Stromal cell of bone marrow (primary cell): ENCODE data around the gene PTH1R.

Experiments
- DNase-seq: peaks from one replicate; pipeline ENCODE4 v3.0.0-alpha.2; 2012; ENCODE audit warnings: low read depth

The PTH1R gene

DNA sequence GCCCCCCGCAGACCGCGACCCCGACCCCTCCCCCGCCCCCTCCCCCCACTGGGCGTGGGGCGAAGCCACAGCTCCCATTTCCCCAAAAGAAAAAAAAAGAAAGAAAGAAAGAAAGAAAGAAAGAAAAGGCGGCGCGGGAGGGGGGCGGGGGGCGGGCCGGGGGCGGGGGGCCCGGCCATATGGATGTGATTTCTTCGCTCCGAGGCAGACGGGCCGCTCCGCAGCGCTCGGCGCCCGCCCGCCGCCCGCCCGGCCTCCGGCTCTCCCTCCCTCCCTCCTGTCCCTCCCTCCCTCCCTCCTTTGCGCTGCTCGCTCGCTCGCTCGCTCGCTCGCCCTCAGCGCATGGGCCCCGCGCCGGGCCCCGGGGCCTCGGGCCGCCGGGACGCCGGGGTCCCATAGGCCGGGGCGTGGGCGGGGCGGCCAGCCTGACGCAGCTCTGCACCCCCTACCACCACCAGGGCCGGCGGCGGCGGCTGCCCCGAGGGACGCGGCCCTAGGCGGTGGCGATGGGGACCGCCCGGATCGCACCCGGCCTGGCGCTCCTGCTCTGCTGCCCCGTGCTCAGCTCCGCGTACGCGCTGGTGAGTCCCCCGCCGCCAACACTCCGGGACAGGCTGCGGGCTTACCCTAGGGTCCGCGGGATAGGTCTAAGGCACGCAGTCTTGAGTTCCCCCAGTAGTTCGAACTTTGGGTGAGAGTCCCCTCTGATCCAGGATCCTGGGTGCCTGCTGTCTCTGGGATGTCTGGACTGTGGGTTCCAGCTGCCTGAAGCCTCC is 5.7 kb downstream of the PTH1R start:
- DNase-seq: no peak

DNA sequence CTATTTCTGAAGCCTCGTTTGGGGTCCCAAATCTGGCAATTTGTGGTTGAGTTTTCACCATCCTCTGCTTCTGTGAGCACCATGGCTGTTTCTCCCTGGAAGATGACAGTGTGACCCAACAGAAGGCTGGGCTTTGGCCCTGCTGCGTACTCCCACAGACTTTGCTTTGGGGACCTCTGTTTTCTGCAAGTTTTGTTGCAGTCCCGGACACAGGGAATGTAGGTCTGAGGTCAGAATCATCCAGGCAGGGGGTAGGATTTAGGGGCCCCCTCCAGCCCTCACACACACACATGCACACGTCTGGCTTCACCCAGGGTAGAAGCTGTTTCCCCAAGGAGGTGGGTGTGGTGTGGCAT is 6.3 kb downstream of the PTH1R start:
- no peak for DNase-seq

DNA sequence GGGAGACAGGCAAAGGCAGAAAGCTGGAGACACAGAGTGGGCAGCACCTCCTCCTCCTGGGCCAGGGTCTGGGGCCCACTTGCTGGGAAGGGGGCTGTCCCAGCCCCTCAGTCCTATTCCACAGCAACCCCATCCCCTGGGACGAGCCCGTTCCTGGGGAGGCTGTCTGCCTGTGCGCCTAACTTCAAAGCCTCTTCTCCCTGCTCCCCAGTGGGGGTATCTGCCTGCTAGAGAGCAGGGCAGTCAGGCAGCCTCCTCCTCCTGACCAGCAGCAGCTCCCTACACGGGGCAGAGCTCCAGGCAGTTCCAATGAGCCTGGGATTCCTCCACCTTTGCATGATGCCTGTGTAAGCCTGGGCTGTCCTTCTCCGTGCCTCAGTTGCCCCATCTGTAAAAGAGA is 6.9 kb downstream of the PTH1R start:
- no peak for DNase-seq

DNA sequence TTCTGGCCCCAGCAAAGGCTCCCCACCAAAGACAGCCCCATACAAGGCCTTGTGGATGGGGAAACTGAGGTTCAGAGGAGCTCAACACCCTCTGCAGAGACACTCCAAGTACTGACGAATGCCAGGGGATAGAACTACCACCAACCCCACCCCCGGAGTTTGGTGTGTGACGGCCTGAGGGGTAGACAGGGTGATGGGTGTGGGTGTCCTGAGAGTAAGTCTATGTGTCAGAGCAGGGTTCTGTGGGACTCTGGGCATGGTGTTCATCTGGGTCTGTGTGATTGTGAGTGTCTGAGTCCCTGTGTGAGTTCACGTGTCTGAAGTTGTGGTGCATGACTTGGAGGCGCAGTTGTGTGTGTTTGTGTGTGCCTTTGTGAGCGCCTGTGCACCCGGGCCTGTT is 7.4 kb downstream of the PTH1R start:
- DNase-seq: no peak

DNA sequence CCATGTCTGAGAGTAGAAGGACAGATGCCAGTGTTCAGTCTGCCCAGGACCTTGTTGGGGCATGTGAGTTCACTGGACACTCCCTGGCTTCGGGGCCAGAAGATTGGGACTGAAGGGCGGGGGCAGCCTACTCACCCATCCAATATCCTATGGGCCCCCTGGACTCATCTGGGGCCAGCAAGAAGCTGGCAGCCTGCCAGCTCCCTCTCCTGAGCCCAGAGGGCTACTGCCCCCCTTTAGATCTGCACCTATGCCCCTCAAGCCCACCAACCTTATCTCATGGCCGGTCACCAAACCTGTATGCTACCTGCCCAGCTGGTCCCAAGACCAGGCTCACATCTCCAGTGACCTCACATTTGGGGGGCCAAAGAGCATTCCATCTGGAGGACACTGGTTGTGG is 8.1 kb downstream of the PTH1R start:
- no peak for DNase-seq

DNA sequence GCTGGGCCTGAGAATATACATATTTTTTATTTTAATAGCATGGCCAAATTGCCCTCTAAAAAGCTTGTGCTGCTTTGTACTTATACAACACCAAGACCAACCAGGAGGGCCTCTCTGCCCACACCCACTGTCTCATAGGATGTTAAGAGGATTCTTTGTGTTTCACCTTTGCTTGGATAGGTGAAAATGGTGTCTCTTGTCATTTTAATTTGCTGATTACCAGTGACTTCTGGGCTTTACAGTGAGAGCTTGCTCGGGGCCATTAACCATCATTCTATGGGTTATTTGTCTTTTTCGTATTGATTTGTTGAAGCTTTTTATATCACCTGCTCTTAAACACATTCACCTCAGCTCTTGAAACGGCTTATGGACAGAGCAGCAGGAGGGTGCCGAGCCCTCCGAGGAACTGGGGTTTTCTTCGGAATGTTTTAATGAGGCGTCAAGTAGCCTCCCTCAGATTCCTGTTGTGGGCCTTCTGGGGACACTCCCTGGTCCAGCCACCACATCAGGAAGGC is 10.5 kb downstream of the PTH1R start:
- DNase-seq: no peak

DNA sequence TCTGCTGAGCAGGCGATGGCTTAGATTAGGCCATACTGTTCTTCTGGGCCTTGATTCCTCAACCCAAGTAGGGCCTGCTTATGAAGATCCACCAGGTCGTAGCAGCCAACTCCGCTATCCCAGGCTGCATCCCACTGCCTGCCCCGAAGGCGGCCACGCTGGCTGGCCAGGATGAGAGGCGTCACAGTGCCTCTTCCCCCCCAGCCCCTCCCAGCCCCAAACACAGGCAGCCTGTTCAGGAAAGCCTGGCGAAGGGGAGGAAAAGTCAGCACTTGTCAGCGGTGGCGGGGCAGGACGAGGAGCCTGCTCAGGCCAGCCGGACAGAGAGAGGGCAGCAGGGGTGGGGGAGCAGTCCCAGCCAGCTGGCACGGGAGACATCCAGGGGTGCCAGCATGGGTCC is 11.2 kb downstream of the PTH1R start:
- DNase-seq: no peak

DNA sequence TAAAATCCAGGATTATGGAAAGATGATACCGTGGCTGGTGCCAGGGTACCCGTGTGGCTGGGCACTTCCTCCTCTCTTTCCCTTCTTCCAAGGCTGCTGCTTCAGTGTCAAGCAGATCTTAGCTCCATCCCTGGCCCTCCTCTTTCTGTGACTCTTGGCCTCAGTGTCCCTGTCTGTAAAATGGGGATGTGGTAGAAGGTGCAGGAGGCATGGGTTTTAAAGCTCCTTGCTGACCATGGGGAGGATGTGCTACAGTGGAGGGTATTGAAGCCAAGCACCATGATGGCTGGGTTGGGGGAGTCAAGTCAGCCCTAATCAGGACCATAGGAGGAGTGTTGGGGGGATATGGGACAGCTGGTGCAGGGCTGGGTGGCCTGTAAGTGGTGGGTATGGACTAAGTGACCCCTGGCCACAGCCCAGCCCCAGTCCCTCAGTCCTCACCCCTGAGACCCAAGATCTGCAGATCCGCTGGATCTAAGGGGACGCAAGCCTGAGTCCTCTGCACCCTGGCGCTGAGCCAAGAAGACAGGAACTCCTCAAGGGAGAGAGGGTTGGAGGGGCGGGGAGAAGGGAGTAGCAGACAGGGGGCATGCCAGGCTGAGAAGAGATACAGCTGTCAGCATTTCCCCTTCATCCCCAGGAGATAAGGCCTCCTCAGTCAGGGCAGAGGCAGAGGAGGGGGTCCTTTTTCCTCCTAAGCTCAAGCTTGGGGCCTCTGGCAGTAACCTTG is 12.0 kb downstream of the PTH1R start:
- no peak for DNase-seq

DNA sequence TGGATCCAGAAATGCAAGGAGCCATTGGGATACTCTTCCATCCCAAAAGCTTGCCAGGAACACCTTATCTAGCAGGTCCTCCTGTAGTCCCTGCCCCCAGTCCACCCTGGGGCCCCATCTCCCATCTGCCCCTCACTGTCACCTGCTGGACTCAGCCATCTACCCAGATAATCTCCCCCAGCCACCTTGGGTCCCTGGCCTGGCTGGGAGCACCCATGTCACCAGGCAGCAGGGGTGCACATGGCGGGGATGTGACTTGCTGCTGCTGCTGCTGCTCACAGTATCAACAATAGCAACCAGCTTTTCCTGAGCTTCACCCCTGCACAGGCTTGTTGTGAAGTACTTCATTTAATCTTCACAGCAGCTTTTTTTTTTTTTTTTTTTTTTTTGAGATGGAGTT is 12.6 kb downstream of the PTH1R start:
- DNase-seq: no peak

DNA sequence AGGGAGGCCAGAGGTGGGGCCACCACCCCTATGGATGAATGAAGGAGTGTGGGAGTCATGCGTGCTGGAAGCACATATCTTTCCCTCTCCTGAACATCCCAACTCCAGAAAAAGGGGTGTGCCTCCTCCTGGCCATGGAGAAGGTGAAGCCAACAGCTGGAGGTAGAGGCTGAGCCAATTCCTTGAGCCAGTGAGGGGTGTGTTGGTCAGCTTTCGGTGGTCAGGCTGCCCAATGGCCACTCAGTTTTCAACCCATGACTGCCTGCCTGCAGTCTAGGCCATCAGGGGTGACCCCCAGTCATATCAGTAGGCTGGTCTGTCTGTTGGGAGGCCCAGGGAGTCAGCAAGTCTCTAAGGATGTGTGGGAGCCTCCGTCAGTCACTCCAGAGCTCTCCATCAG is 13.6 kb downstream of the PTH1R start:
- no peak for DNase-seq

DNA sequence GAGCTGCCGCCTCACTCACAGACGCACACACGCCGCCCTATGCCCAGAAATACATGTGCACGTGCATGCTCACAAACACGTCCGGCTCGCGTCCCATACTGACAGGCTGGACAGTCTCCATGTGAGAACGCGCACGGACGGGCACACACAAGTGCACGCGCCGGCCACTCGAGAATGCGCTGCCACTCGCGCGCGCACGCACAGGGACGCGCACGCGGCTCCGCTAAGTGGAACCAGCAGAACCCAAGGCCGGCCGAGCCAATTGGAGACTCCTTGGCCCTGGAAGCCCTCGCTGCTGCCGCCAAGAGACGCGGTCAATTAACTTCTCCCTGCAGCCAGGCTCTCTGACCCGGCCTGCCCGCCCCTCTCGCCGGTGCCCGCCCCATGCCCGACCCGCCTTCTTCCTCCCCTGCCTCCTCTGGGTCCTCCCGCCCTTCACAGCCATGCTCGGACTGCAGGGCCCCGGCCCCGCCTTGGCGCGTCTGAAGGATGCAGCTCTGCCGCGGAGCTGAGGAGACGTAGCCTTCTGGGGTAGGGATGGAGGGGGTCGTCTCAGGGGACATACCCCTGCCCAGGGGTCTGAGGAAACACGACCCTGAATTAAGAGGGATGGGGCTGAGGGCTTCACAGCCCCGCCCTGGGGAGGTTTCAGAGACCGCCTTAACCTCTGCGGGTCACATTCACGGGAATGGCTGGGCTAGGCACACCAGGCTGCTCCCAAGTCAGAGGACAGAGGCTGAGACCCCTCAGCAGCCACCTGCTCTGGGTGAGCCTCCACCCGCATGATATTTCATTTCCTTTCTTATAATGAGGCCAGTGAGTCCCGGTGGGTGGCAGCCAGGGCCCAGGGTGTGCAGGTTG is 15.0 kb downstream of the PTH1R start:
- peak; percentile 41 for DNase-seq

DNA sequence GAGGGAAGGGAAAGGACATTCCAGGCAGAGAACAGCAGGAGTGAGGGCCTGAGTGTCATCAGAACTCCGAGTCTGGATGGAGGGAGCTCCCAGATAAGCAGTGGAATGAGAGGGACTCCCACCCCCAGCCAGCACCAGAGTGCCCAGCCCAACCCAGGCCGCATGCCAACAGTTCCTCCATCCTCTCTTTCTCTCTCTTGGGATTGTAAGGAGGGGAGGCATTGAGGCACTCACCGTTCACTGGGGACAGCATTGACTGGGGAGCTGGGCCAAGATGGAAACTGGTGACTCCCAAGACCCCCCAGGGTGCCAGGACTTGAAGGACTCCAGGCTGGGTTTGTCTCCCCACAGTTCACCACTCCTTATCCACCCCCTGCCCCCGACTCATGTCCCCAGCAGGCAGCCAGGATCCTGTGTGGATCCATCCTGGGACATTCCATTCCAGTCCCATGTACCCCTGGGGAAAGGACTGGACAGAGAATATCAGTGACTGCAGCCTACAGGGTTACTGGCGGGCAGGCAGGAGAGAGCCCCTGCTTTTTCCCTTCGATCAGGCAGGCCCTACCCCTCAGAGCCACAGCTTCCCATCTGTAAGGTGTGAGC is 15.7 kb downstream of the PTH1R start:
- no peak for DNase-seq

DNA sequence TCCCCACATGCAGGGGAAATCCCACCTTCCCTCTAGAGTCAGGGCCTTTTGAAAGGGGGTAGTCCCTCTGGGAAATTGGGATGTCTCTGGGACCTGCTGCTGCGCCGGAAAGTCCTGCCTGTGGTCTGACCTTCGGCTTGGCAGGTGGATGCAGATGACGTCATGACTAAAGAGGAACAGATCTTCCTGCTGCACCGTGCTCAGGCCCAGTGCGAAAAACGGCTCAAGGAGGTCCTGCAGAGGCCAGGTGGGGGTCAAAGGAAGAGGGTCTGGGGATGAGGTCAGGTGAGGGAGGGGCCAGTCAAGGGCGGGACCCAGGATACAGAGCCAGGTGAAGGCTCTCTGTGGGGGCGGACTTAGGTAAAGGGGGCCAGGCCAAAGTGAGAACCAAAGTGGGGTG is 16.2 kb downstream of the PTH1R start:
- DNase-seq: no peak

DNA sequence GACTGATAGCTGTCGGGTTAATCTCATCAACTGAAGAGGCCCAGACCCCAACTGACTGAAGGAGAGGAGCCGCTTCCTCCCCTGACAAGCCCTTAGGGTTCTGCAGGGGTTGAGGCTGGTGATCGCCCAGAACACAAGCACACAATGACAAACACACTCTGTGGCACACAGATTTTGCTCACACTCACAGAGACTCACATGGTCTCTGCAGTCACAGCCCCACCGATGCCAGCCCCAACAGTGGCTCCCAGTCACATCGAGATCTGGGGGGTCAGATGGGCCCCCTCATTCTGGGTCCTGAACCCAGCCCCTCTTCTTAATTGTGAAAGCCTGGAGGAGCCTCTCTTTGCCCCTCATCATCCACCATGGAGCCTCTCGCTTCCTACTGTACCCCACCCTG is 16.7 kb downstream of the PTH1R start:
- no peak for DNase-seq

DNA sequence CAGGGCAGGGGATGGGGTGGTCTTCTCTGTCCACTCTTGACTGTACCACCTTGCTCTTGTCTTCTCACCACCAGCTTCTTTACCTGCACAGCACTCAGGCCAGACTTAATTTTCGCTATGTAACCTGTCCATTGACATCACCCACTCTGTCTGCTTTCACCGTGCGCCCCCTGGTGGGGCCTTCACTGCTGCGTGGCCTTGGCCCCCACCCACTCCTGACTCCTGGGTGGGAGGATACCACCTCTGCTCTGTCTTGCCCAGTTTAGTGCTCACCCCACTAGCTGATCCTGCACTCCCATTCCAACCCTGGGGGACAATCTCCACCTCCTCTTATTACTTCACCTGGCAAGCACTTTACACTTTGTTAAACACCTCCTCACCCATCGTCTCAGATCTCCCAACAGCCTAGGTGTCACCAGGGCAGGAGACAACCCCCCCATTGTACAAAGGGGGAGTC is 17.7 kb downstream of the PTH1R start:
- DNase-seq: no peak

DNA sequence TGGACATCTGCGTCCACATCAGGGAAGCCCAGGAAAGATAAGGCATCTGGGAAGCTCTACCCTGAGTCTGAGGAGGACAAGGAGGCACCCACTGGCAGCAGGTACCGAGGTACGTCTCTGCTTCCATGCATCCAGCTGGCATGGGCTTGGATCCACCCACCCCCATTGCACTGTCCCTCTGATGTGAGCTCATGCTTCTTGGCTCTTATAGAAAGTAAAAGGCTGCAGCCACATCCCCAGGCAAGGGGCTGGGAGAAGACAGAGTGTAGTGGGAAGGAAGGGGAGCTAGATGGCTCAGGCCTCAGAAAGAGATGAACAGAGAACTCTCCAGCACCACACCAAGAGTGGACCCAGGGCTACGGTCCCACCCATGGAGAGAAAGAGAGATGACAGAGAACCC is 18.2 kb downstream of the PTH1R start:
- DNase-seq: no peak

DNA sequence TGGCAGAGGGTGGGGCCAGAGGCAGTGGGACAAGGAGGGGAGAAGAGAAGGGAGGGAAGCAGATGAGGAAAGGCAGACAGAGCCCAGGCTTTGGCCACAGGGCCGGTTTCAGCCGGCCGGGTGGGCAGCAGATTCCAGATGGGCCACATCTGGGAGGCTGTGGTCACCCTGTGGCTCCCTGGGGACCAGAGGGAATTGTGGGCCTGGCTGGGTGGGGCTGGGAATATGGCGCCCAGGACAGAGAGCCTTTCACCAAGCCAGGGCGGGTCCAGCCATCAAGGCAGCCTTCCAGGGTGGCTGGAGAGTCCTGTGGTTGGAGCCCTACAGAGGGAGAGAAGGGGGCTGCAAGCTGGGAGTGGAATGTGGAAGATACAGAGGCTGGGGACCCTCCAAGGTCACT is 18.9 kb downstream of the PTH1R start:
- no peak for DNase-seq

DNA sequence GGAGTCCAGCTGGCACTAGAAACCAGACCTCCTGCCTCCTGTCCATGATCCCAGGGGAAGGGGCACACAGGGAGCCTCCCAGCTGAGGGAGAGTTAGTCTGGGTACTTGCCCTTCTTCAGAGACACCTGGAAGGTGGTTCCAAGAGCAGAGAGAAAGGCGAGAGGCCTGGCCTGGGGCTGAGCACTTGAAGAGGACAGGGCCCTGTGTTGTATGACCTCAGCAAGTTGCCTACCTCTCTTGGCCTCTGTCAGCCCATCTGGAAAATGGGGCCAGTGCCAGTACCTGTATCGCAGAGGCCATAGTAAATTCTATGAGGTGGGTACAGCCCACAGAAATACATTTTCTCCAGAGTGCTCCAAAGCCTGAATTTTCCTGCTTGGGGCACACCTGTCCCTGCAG is 19.5 kb downstream of the PTH1R start:
- DNase-seq: no peak

DNA sequence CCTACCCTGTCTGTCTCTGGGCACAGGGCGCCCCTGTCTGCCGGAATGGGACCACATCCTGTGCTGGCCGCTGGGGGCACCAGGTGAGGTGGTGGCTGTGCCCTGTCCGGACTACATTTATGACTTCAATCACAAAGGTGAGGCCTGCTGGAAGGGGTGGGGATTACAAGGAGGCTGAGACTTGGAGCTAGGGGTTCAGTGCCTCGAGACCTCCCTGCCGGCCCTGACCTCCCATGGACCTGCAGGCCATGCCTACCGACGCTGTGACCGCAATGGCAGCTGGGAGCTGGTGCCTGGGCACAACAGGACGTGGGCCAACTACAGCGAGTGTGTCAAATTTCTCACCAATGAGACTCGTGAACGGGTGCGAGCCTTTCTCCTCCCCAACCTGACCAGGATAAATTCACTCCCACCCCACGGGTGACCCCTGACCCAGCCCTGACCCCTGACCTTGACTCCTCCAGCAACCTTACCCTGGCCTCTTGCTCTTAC is 20.4 kb downstream of the PTH1R start:
- DNase-seq: no peak

DNA sequence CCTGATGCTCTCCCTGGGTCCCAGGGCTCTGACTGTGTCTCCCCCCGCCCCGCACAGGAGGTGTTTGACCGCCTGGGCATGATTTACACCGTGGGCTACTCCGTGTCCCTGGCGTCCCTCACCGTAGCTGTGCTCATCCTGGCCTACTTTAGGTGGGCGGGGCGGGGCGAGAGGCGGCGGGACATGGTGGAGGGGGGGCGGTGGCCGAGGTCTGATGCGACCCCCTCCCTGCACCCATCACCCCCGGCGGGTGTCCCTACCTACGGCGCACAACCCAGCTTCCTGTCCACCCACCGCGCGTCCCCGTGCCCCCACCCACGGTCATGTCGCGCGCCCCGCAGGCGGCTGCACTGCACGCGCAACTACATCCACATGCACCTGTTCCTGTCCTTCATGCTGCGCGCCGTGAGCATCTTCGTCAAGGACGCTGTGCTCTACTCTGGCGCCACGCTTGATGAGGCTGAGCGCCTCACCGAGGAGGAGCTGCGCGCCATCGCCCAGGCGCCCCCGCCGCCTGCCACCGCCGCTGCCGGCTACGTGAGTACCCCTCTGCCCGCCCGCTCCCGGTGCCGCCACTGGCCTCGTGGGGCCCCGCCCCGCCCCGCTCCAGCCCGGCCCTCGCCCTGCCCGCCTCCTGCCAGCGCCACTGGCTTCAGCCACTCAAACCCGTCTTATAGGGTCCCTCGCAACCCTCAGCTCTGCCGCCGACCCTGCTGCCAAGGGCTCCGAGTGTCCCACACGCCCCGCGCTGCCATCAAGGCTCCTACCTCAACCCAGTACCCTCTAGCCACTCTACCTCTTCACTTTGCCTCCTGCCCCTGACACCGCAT is 21.0 kb downstream of the PTH1R start:
- no peak for DNase-seq
